GM12891 (cell line): ENCODE measurements around the gene TYRO3.

ENCODE experiments used
- POLR2A ChIP-seq: IDR thresholded peaks from 2 replicates; pipeline ENCODE4 v1.6.1; 2011; ENCODE audit warnings: low read depth, low read length, control low read depth
- POLR2AphosphoS5 ChIP-seq: IDR thresholded peaks from 2 replicates; pipeline ENCODE4 v1.6.1; 2011; ENCODE audit warnings: low read depth, low read length, control low read depth
- POU2F2 ChIP-seq: IDR thresholded peaks from 2 replicates; pipeline ENCODE4 v1.6.1; 2011; ENCODE audit warnings: low read depth, mild to moderate bottlenecking, control low read depth, low read length, moderate library complexity
- SPI1 ChIP-seq: IDR thresholded peaks from 2 replicates; pipeline ENCODE4 v1.6.1; 2011; ENCODE audit warnings: low read depth, low read length, control low read depth
- TAF1 ChIP-seq: IDR thresholded peaks from 2 replicates; pipeline ENCODE4 v1.6.1; 2011; ENCODE audit warnings: low read depth, low read length, control low read depth

GRCh38 chr15:41581110-41581509 is 22.1 kb downstream of the TYRO3 start:
- TF ChIP-seq POLR2AphosphoS5 (no peak), POLR2A (no peak), TAF1 (no peak), POU2F2 (no peak), SPI1 (no peak)
